ENCODE data around the gene GNAL.

GRCh38 chr18:11884396-11885030, 195.4 kb downstream of the GNAL start:
- TF ChIP-seq POLR2A (IDR thresholded peaks at IDR 0.05), result no peak
- TF ChIP-seq CTCF (IDR thresholded peaks at IDR 0.05), result no peak
